Spleen (tissue), 13 donors: Measurements from ENCODE around the gene FOXJ1. TPM values are rescaled to one million over a fixed set of nuclear protein-coding genes. Genes with fewer than 3 reads are reported as not detected.
A peak's percentile ranks its signal among the peaks of the same experiment; 100 is the strongest.

ENCODE experiments used
- DNase-seq: peaks from one replicate; pipeline ENCODE4 v3.0.0-alpha.2; 2020
- H3K27ac ChIP-seq, 8 donors: fragments of 200-600 bp; sonication (generic) in 7 of 8; 1 replicate in 4 of 8; 2 replicates in 4 of 8; pipeline versions ENCODE4 v1.5.0 to v1.8.0; 2016 to 2021; ENCODE audit warnings: inconsistent platforms in 4 of 8, mild to moderate bottlenecking in 4 of 8, moderate library complexity in 1 of 8
- H3K27me3 ChIP-seq, 7 donors: fragments of 200-600 bp; sonication (generic) in 6 of 7; replicated peaks in 1 of 7; 1 replicate in 4 of 7; 2 replicates in 3 of 7; pipeline versions ENCODE4 v1.5.0 to v1.8.0; 2016 to 2021; ENCODE audit warnings: inconsistent platforms in 3 of 7, mild to moderate bottlenecking in 1 of 7
- H3K36me3 ChIP-seq, 6 donors: fragments of 200-600 bp; sonication (generic) in 5 of 6; 1 replicate in 4 of 6; 2 replicates in 2 of 6; pipeline versions ENCODE4 v1.5.0 to v1.8.0; 2016 to 2021; ENCODE audit warnings: inconsistent platforms in 2 of 6
- H3K4me1 ChIP-seq, 6 donors: fragments of 200-600 bp; sonication (generic) in 5 of 6; 1 replicate in 3 of 6; 2 replicates in 3 of 6; pipeline versions ENCODE4 v1.5.0 to v1.8.0; 2016 to 2021; ENCODE audit warnings: inconsistent platforms in 3 of 6
- H3K4me3 ChIP-seq, 8 donors: fragments of 200-600 bp; sonication (generic) in 7 of 8; 1 replicate in 4 of 8; 2 replicates in 4 of 8; pipeline versions ENCODE4 v1.5.0 to v1.8.0; 2016 to 2021; ENCODE audit warnings: inconsistent platforms in 4 of 8, mild to moderate bottlenecking in 4 of 8, moderate library complexity in 2 of 8
- H3K9me3 ChIP-seq, 8 donors: fragments of 200-600 bp; sonication (generic) in 7 of 8; 1 replicate in 4 of 8; 2 replicates in 4 of 8; pipeline versions ENCODE4 v1.5.0 to v1.8.0; 2016 to 2021; ENCODE audit warnings: inconsistent platforms in 4 of 8
- POLR2A ChIP-seq, 3 donors: fragments of 450-650 bp; IDR thresholded peaks; one replicate each; pipeline ENCODE4 v1.5.1; 2017; ENCODE audit warnings: antibody characterized with exemption in 3 of 3, mild to moderate bottlenecking in 1 of 3
- POLR2AphosphoS5 ChIP-seq, 3 donors: sonication (generic); formaldehyde crosslinking; IDR thresholded peaks; one replicate each; pipeline ENCODE4 v1.5.1; 2017; ENCODE audit warnings: antibody characterized with exemption in 3 of 3
- WGBS, 5 donors: extraction: QIAGEN DNeasy Blood & Tissue Kit in 3 of 5; methylation state at CpG; one replicate each; pipeline versions ENCODE4 v1.1.5 to v1.1.7; 2013 to 2018; 5-methylcytosine and 5-hydroxymethylcytosine counted together
- intact Hi-C: fragments of 100-400 bp; cut with DNase I; formaldehyde crosslinking; loops from one replicate; pipeline ENCODE4 v1.15.0; 2023; ENCODE audit warnings: low total_unique reads
- long read RNA-seq, 2 donors: transcript quantifications; one replicate each; lab custom pipeline, GENCODE V29; 2026
- polyA plus RNA-seq, 3 donors: library from polyadenylated mRNA; stranded (reverse); fragments of 200-250 nt; gene quantifications; one replicate each; pipeline ENCODE4 v1.2.1, GENCODE V29; 2013
- total RNA-seq, 7 donors: library from RNA; depleted of rRNA in 3 of 7; stranded (reverse); fragments of >200 nt in 3 of 7; fragmentation: NEBNext Ultra II Directional in 4 of 7; extraction: Animal tissue kit (Norgen Biotek cat#: 25700) in 4 of 7; gene quantifications; one replicate each; pipeline versions ENCODE4 v1.1.0 to v1.2.1, GENCODE V29; 2016 to 2021
- TF ChIP-seq, protein P1 (sequence below), 11 experiments: fragments of 200-600 bp in 7 of 11; fragments of 450-650 bp in 4 of 11; sonication (generic) in 4 of 11; IDR thresholded peaks in 8 of 11; conservative IDR thresholded peaks in 3 of 11; 1 replicate in 7 of 11; 2 replicates in 4 of 11; pipeline versions ENCODE4 v1.4.0 to v1.8.0; 2016 to 2021; ENCODE audit warnings: antibody characterized with exemption in 11 of 11, inconsistent platforms in 4 of 11, mild to moderate bottlenecking in 1 of 11
- donor health status: healthy with polysubstance abuse.
- donor health status: DM: no; HTN: no; CAD: no; lungs with moderate emphysema.
- donor health status: DM: no; HTN: no; CAD: no.
- donor health status: Bipolar disorder and iron deficiency.
- donor health status: healthy.
- donor health status: DM: no; HTN: no; CAD: no.
- donor health status: DM: yes; HTN: yes; CAD: no.

Gene FOXJ1, protein sequence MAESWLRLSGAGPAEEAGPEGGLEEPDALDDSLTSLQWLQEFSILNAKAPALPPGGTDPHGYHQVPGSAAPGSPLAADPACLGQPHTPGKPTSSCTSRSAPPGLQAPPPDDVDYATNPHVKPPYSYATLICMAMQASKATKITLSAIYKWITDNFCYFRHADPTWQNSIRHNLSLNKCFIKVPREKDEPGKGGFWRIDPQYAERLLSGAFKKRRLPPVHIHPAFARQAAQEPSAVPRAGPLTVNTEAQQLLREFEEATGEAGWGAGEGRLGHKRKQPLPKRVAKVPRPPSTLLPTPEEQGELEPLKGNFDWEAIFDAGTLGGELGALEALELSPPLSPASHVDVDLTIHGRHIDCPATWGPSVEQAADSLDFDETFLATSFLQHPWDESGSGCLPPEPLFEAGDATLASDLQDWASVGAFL
- total RNA-seq (under 1 TPM in 1 of 7 donors, not detected in 6; 0.13 TPM), polyA plus RNA-seq (under 1 TPM in 1 of 3 donors, not detected in 2; 0.05 TPM)
- long read RNA-seq, donor 1, partial matches to known transcripts: 0 of 1 reads
- long read RNA-seq, donor 1, other reads (novel, unspliced or antisense): 0 of 1 reads
- long read RNA-seq, donor 2: 0 reads

DNA sequence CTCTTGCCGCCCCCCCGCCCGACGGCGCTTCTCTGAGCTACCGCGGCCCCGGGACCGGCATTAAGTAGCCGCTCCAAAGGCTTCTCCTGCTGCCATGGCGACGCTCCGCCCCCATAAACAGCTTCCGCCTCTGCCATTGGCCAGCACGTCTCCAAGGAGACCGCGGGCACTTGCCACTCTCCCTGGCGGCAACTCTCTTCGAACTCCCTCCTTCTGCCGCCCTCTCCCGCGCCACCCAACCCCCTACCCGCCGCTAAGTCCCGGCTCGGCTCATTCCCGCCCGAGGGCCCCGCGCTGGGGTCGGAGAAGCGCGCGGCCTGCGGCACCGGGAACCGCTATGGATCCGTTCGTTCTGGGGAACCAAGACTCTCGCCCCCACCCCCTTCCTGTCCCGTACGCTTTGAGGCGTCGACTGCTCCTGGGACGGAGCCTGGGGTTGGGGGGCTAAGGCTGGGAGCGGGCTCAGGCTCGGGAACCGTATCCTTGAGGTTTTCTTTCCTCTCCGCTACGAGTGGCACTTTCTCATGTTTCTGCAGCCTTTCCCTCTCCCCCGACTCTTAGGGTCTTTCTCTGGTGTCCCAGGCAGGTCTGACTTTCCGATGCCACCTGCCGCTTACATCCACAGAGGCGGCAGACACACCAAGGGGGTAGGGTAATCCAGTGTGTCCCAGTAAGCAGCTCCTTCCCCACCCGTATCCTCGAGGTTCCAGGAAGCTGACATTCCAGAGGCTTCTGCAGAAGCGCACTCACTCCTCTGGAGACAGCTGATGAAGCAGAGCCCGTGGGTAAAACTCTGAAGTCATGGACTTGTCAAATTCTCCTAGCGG lies at the start of gene FOXJ1:
Gene FOXJ1 (minus strand): TSS at position 34 of the 827 bp plus-strand sequence. CDS start 850 bp downstream, outside the sequence.
- H3K4me3 ChIP-seq: peak within 1 kb of the TSS; percentile 37 to 68 (median 50)
- peak; percentile 95 for DNase-seq
- 6 to 10% (median 7%) methylated on average over 40 to 59 of the region's 59 CpGs for WGBS, 5 donors
- H3K9me3 ChIP-seq: no peaks in the 10 kb centered on the region
- TF ChIP-seq POLR2A (IDR thresholded peaks at IDR 0.05): no peak
- TF ChIP-seq, protein P1, sequence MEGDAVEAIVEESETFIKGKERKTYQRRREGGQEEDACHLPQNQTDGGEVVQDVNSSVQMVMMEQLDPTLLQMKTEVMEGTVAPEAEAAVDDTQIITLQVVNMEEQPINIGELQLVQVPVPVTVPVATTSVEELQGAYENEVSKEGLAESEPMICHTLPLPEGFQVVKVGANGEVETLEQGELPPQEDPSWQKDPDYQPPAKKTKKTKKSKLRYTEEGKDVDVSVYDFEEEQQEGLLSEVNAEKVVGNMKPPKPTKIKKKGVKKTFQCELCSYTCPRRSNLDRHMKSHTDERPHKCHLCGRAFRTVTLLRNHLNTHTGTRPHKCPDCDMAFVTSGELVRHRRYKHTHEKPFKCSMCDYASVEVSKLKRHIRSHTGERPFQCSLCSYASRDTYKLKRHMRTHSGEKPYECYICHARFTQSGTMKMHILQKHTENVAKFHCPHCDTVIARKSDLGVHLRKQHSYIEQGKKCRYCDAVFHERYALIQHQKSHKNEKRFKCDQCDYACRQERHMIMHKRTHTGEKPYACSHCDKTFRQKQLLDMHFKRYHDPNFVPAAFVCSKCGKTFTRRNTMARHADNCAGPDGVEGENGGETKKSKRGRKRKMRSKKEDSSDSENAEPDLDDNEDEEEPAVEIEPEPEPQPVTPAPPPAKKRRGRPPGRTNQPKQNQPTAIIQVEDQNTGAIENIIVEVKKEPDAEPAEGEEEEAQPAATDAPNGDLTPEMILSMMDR (IDR thresholded peaks at IDR 0.05 in 8 of 11, conservative IDR thresholded peaks at IDR 0.05 in 3 of 11): peak in 1 of 11 experiments; percentile 35
- TF ChIP-seq POLR2AphosphoS5 (IDR thresholded peaks at IDR 0.05): peak in 2 of 3 donors; percentile 57 to 77
- H3K27me3 ChIP-seq: peaks cover 5 to 57% (median 34%) of the 10 kb centered on the region in 7 donors
- peaks cover 40 to 73% (median 65%) of the 10 kb centered on the region in 6 donors for H3K4me1 ChIP-seq
- intact Hi-C loops: no loop called here
- H3K27ac ChIP-seq: peak within 1 kb of the TSS in 1 of 8 donors; percentile 21
- H3K36me3 ChIP-seq: no peaks in the 10 kb centered on the region

DNA sequence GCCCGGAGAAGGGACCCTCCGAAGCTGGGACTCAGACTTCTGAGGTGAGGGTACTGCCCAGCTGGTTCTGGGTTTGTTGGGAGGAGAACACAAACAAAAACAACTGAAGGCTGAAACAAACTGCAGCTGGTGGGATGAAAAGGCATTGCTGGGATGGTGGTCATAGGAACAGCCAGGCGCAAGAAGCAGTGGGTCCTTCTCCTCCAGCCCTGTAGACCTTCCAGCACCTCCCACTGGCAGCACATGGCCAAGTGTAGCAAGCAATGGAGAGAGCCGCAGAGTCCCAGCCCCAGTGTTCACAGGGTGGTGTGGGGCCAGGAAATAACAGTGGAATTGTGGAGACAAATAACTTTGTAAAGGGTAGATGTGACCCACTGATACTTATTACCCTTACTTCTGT lies 48.7 kb upstream of the FOXJ1 start:
- no peak for DNase-seq
- TF ChIP-seq POLR2AphosphoS5 (IDR thresholded peaks at IDR 0.05) (no peak), POLR2A (IDR thresholded peaks at IDR 0.05) (no peak)
- TF ChIP-seq, protein P1 (IDR thresholded peaks at IDR 0.05 in 8 of 11, conservative IDR thresholded peaks at IDR 0.05 in 3 of 11): no peak
- no peak overlapping the region for H3K4me3 ChIP-seq
- H3K4me1 ChIP-seq: peaks cover 0 to 68% (median 21%) of the 10 kb centered on the region in 6 donors
- H3K27ac ChIP-seq: peak overlapping the region in 4 of 8 donors; percentile 29 to 83 (median 80)
- intact Hi-C loops: loop anchor here (10.0 kb wide), 1 partner anchor 45 kb away; no protein-coding TSS in a partner anchor
- H3K9me3 ChIP-seq: no peaks in the 10 kb centered on the region
- no peaks in the 10 kb centered on the region for H3K36me3 ChIP-seq
- no peaks in the 10 kb centered on the region for H3K27me3 ChIP-seq
- WGBS, 5 donors: 80 to 93% (median 90%) methylated on average over 4 of the region's 4 CpGs

DNA sequence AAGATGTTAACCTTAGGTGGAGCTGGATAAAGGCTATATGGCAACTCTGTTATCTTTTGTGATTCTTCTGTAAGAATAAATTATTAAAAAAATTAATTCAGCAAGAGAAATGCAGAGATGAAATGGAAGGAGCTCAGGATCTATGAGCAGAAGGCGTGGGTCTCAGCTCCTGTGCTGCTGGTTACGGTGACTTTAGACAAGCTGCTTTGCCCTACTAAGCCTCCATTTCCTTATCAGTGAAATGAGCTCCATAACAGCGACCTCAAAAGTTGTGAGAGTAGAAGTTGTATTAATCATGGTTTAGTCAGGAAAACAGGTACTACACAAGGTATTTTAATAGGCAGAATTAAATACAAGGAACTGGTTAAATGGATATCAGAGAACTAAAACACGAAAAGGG lies 48.2 kb upstream of the FOXJ1 start:
- H3K27me3 ChIP-seq: no peaks in the 10 kb centered on the region
- TF ChIP-seq POLR2A (IDR thresholded peaks at IDR 0.05) (no peak), POLR2AphosphoS5 (IDR thresholded peaks at IDR 0.05) (no peak)
- TF ChIP-seq, protein P1 (IDR thresholded peaks at IDR 0.05 in 8 of 11, conservative IDR thresholded peaks at IDR 0.05 in 3 of 11): no peak
- H3K9me3 ChIP-seq: no peaks in the 10 kb centered on the region
- H3K4me3 ChIP-seq: no peak overlapping the region
- DNase-seq: no peak
- intact Hi-C loops: loop anchor here (10.0 kb wide), 1 partner anchor 46 kb away; no protein-coding TSS in a partner anchor
- peaks cover 0 to 68% (median 21%) of the 10 kb centered on the region in 6 donors for H3K4me1 ChIP-seq
- peak overlapping the region in 4 of 8 donors; percentile 29 to 83 (median 80) for H3K27ac ChIP-seq
- H3K36me3 ChIP-seq: no peaks in the 10 kb centered on the region
- 80 to 89% (median 83%) methylated on average over 4 of the region's 4 CpGs for WGBS, 5 donors
